B cell (primary cell): Measurements from ENCODE around the gene CDC42BPB. TPM values are rescaled to one million over a fixed set of nuclear protein-coding genes. Genes with fewer than 3 reads are reported as not detected.

Experiments
- ATAC-seq: fragments of 200-7000 bp; cut with Tn5 transposase; one replicate; pipeline ENCODE4 v1.10.0; 2021; ENCODE audit warnings: low read depth, mild to moderate bottlenecking, moderate number of reproducible peaks, moderate library complexity
- CTCF ChIA-PET: fragments of 350-600 bp; sonication (Branson Sonifier 250); formaldehyde crosslinking; loops from one replicate; lab custom pipeline; 2021; ENCODE audit warnings: antibody characterized with exemption, inconsistent platforms; lab: Charles Lee
- POLR2A ChIA-PET: fragments of 350-600 bp; sonication (Branson Sonifier 250); formaldehyde crosslinking; loops from one replicate; lab custom pipeline; 2021; ENCODE audit warnings: antibody characterized with exemption; lab: Charles Lee
- DNase-seq: peaks from one replicate; pipeline ENCODE4 v3.0.0; 2013
- H2AFZ ChIP-seq: 2 replicates; pipeline ENCODE4 v1.6.1; 2012; ENCODE audit warnings: mild to moderate bottlenecking, low read depth, low read length; ENCODE audit not compliant: insufficient read depth, poor library complexity, severe bottlenecking
- H3K27ac ChIP-seq, 2 donors: 1 replicate in 1 of 2; 2 replicates in 1 of 2; pipeline ENCODE4 v1.5.1; 2012 to 2013; ENCODE audit warnings: low read length in 2 of 2, mild to moderate bottlenecking in 2 of 2, moderate library complexity in 1 of 2
- H3K27me3 ChIP-seq, 4 experiments: fragments of 200-600 bp in 1 of 4; sonication (generic) in 1 of 4; replicated peaks in 1 of 4; 1 replicate in 2 of 4; 2 replicates in 2 of 4; pipeline versions ENCODE4 v1.6.1 to v1.7.0; 2013 to 2016; ENCODE audit warnings: low read length in 3 of 4, mild to moderate bottlenecking in 2 of 4, mixed read lengths in 1 of 4, moderate library complexity in 1 of 4; ENCODE audit not compliant: insufficient read depth in 4 of 4, control insufficient read depth in 3 of 4; ENCODE audit errors: control extremely low read depth in 1 of 4
- H3K36me3 ChIP-seq, 2 experiments: replicated peaks in 1 of 2; 1 replicate in 1 of 2; 2 replicates in 1 of 2; pipeline versions ENCODE4 v1.6.1 to v1.7.1; 2013; ENCODE audit warnings: low read length in 1 of 2; ENCODE audit not compliant: insufficient read depth in 2 of 2, control insufficient read depth in 1 of 2; ENCODE audit errors: control extremely low read depth in 1 of 2, extremely low read depth in 1 of 2
- H3K4me1 ChIP-seq, 2 donors: fragments of 200-600 bp in 1 of 2; sonication (generic) in 1 of 2; 1 replicate in 1 of 2; 2 replicates in 1 of 2; pipeline versions ENCODE4 v1.5.1 to v1.6.1; 2013 to 2017; ENCODE audit warnings: low read length in 2 of 2; ENCODE audit not compliant: control insufficient read depth in 2 of 2, insufficient read depth in 2 of 2
- H3K4me2 ChIP-seq: replicated peaks from 2 replicates; pipeline ENCODE3; 2012; ENCODE audit warnings: mild to moderate bottlenecking, low read depth, low read length; ENCODE audit not compliant: poor library complexity, severe bottlenecking
- H3K4me3 ChIP-seq, 5 experiments: fragments of 200-600 bp in 1 of 5; sonication (generic) in 1 of 5; 1 replicate in 3 of 5; 2 replicates in 2 of 5; pipeline versions ENCODE4 v1.5.1 to v1.7.0; 2011 to 2016; ENCODE audit warnings: low read length in 4 of 5, mild to moderate bottlenecking in 4 of 5, low read depth in 2 of 5, control low read depth in 1 of 5, moderate library complexity in 1 of 5; ENCODE audit not compliant: insufficient read depth in 1 of 5; ENCODE audit errors: control extremely low read depth in 1 of 5, extremely low read depth in 1 of 5
- H3K79me2 ChIP-seq: fragments of 200-600 bp; sonication (generic); one replicate; pipeline ENCODE4 v1.6.0; 2016; ENCODE audit warnings: low read length; ENCODE audit not compliant: control insufficient read depth, insufficient read depth
- H3K9ac ChIP-seq: fragments of 200-600 bp; sonication (generic); 2 replicates; pipeline ENCODE4 v1.6.1; 2017; ENCODE audit warnings: mild to moderate bottlenecking, low read length, moderate library complexity
- H3K9me3 ChIP-seq, 3 donors: one replicate each; pipeline versions ENCODE4 v1.6.1 to v1.7.1; 2013; ENCODE audit warnings: low read length in 2 of 3; ENCODE audit not compliant: control insufficient read depth in 2 of 3, insufficient read depth in 1 of 3; ENCODE audit errors: control extremely low read depth in 1 of 3
- H4K20me1 ChIP-seq: 2 replicates; pipeline ENCODE4 v1.6.0; 2012; ENCODE audit warnings: mild to moderate bottlenecking, low read length; ENCODE audit not compliant: insufficient read depth, control insufficient read depth, poor library complexity, severe bottlenecking
- H3K27ac Mint-ChIP-seq: one replicate; pipeline ENCODE4 v1.8.0; 2021; ENCODE audit warnings: mixed read lengths
- H3K27me3 Mint-ChIP-seq: one replicate; pipeline ENCODE4 v1.8.0; 2021; ENCODE audit warnings: mixed read lengths
- H3K4me1 Mint-ChIP-seq: one replicate; pipeline ENCODE4 v1.8.0; 2021; ENCODE audit warnings: mixed read lengths
- H3K4me3 Mint-ChIP-seq: one replicate; pipeline ENCODE4 v1.8.0; 2021; ENCODE audit warnings: mixed read lengths
- H3K9me3 Mint-ChIP-seq: one replicate; pipeline ENCODE4 v1.8.0; 2022; ENCODE audit warnings: mixed read lengths; ENCODE audit not compliant: insufficient read depth
- EZH2 ChIP-seq: IDR thresholded peaks from 2 replicates; pipeline ENCODE4 v1.6.1; 2012; ENCODE audit warnings: borderline replicate concordance, low read depth, mild to moderate bottlenecking, moderate library complexity, low read length; ENCODE audit not compliant: insufficient read depth, poor library complexity, severe bottlenecking
- WGBS: methylation state at CpG from one replicate; pipeline ENCODE4 v1.1.5; 2013; ENCODE audit warnings: missing lambda C conversion rate; ENCODE audit not compliant: insufficient coverage; 5-methylcytosine and 5-hydroxymethylcytosine counted together
- intact Hi-C: fragments of 100-400 bp; cut with micrococcal nuclease; formaldehyde crosslinking; loops from one replicate; pipeline ENCODE4 v1.10.0; 2022
- polyA plus RNA-seq: library from polyadenylated mRNA; depleted of rRNA; stranded (reverse); fragments of >200 nt; gene quantifications from 2 replicates; pipeline ENCODE4 v1.2.3, GENCODE V29; 2012
- total RNA-seq, 2 donors: library from RNA; stranded (reverse); fragments of 120-200 nt in 1 of 2; gene quantifications; 1 replicate in 1 of 2; 2 replicates in 1 of 2; pipeline versions ENCODE4 v1.2.3 to v1.2.4, GENCODE V29; 2013 to 2022
- TF ChIP-seq, protein P1 (sequence below): fragments of 200-600 bp; IDR thresholded peaks from one replicate; pipeline ENCODE4 v1.8.0; 2022; ENCODE audit warnings: antibody characterized with exemption, mild to moderate bottlenecking

Gene CDC42BPB
- total and polyA plus RNA-seq, 2 donors (not counting 1 experiment from before 2014, with no cell fraction given) = 23.9 to 52.5 TPM

DNA sequence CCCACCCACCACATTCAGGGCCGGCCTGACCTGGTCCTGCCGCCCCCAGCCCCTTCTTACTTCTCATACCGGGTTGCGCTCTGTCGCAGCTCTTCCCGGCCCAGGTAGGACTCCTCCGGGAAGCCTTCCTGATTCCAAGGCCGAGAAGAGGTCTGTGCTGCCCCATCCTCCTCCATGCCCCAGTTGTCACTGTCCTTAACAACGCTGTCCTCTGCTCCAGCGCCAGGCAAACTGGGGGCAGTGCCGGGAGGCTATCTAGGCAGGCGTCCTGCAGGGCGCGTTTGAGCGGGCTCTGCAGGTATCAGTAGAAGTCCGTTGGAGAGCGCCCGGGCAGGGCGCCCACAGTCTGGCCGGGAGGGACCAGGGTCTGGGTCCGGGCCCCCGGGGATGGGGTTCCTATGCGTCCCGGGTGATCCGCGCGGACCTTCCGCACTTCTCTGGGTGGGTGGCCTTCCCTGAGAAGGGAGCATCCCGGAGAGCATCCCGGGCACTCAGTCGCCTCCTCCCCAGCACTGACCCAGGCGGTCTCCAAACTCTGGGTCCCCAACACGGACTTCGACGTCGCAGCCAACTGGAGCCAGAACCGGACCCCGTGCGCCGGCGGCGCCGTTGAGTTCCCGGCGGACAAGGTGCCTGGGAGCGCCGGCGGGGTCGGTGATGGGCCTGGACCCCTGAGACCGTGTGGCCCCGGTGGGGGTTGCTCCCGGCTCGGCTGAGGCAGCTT, 134.0 kb downstream of the CDC42BPB start:
- POLR2A ChIA-PET = no interaction called here
- H3K4me1 ChIP-seq = peaks cover 32 to 34% of the 10 kb centered on the region in 2 donors
- H3K9me3 Mint-ChIP-seq = no peaks in the 10 kb centered on the region
- WGBS = 17% methylated on average over 53 of the region's 53 CpGs
- CTCF ChIA-PET = interaction anchor here (2.4 kb wide), 1 partner anchor 228 kb away, joined by 8 read pairs; no protein-coding TSS in a partner anchor
- H3K27me3 ChIP-seq = peaks cover 0 to 33% (median 12%) of the 10 kb centered on the region in 4 experiments
- ATAC-seq (no peak), DNase-seq (peak; percentile 37)
- H3K27ac ChIP-seq = no peak overlapping the region
- H3K36me3 ChIP-seq = no peaks in the 10 kb centered on the region
- no peak overlapping the region for H3K4me3 Mint-ChIP-seq
- peaks cover 30% of the 10 kb centered on the region for H3K4me1 Mint-ChIP-seq
- peak overlapping the region in 4 of 5 experiments; percentile 30 to 62 (median 49) for H3K4me3 ChIP-seq
- H3K9me3 ChIP-seq = peaks cover 0 to 20% (median 0%) of the 10 kb centered on the region in 3 donors
- H4K20me1 ChIP-seq = no peaks in the 10 kb centered on the region
- no peak overlapping the region for H3K27ac Mint-ChIP-seq
- intact Hi-C loops = loop anchor here (10.0 kb wide), 1 partner anchor 131 kb away; the partner anchor contains the start of gene CDC42BPB
- peak overlapping the region; percentile 65 for H3K9ac ChIP-seq
- H2AFZ ChIP-seq = peak overlapping the region; percentile 40
- peaks cover 14% of the 10 kb centered on the region for H3K27me3 Mint-ChIP-seq
- TF ChIP-seq, protein P1, sequence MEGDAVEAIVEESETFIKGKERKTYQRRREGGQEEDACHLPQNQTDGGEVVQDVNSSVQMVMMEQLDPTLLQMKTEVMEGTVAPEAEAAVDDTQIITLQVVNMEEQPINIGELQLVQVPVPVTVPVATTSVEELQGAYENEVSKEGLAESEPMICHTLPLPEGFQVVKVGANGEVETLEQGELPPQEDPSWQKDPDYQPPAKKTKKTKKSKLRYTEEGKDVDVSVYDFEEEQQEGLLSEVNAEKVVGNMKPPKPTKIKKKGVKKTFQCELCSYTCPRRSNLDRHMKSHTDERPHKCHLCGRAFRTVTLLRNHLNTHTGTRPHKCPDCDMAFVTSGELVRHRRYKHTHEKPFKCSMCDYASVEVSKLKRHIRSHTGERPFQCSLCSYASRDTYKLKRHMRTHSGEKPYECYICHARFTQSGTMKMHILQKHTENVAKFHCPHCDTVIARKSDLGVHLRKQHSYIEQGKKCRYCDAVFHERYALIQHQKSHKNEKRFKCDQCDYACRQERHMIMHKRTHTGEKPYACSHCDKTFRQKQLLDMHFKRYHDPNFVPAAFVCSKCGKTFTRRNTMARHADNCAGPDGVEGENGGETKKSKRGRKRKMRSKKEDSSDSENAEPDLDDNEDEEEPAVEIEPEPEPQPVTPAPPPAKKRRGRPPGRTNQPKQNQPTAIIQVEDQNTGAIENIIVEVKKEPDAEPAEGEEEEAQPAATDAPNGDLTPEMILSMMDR = no peak
- no peak for TF ChIP-seq EZH2
- H3K79me2 ChIP-seq = no peaks in the 10 kb centered on the region
- peak overlapping the region; percentile 91 for H3K4me2 ChIP-seq
